Measurements from ENCODE around the gene NOP10. TPM values are rescaled to one million over a fixed set of nuclear protein-coding genes. Genes with fewer than 3 reads are reported as not detected.
"Not testable (repeated sequence)": the region's sequence is repeated elsewhere in the genome, so short reads cannot be mapped to it uniquely, and the experiment has no call there.

NOP10 gene
- 193 and 216 TPM in 2 replicates for total RNA-seq

DNA sequence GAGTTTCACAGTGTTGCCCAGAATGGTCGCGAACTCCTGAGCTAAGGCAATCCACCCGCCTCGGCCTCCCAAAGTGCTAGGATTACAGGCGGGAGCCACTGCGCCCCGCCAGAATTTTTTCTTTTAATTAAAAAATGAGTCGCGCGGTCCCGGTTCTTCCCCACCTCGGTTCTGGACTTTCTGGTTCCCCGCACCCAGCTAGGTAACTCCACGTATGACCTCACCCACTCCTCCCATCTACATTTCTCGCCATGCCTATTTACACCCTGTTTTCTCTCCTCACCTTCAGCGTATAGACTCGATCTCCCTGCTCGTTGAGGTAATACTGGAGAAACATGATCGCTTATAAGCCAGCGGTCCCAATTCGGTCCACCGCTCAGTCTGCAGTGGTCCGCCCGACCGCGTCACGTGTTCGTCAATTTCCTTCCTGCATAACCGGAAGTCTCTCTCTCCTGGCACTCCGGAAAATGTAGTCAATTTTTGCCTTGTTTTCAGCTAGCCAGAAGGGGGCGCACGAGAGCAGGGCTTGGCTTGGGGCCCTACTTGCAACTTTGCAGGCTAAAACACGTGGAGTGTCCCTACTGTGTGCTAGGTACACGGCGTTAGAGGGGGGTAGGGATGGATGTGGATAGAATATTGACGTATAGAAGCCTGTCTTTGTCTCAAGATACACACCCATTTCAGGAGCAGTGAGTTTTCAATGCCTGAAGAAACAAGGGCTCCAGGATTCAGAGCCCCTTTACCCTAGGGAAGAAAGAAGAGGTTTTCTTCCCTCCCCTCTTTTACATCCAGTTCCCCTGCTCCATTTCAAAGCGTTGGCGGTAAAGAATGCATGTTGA lies at the start of gene NOP10, which contains the start of gene NUTM1:
TSS of gene NOP10 (minus strand) at position 400 of the 839 bp plus-strand sequence. CDS start at position 337, 63 bp downstream.
TSS of gene NUTM1 (plus strand) at position 579 of the 839 bp plus-strand sequence. CDS start 382 bp downstream, outside the sequence.
- peaks cover 3% of the 10 kb centered on the region for H4K20me1 ChIP-seq (ENCODE audit: insufficient read depth, low read length)
- peaks cover 3% of the 10 kb centered on the region for H3K4me1 ChIP-seq (ENCODE audit: insufficient read depth, low read length)
- peak within 1 kb of the TSS; percentile 99 for H2AFZ ChIP-seq (ENCODE audit: low read length)
- DNase-seq (ENCODE audit: insufficient read length, low spot score, missing footprints), result peak; percentile 94
- H3K9me3 ChIP-seq (ENCODE audit: low read depth, low read length), result no peaks in the 10 kb centered on the region
- peak within 1 kb of the TSS; percentile 96 for H3K4me3 ChIP-seq (ENCODE audit: insufficient read depth, low read length)
- H3K4me2 ChIP-seq (ENCODE audit: insufficient read depth, low read length), result peak within 1 kb of the TSS; percentile 76
- peaks cover 34% of the 10 kb centered on the region for H3K79me2 ChIP-seq (ENCODE audit: insufficient read depth, low read length)
- TF ChIP-seq, protein P1, sequence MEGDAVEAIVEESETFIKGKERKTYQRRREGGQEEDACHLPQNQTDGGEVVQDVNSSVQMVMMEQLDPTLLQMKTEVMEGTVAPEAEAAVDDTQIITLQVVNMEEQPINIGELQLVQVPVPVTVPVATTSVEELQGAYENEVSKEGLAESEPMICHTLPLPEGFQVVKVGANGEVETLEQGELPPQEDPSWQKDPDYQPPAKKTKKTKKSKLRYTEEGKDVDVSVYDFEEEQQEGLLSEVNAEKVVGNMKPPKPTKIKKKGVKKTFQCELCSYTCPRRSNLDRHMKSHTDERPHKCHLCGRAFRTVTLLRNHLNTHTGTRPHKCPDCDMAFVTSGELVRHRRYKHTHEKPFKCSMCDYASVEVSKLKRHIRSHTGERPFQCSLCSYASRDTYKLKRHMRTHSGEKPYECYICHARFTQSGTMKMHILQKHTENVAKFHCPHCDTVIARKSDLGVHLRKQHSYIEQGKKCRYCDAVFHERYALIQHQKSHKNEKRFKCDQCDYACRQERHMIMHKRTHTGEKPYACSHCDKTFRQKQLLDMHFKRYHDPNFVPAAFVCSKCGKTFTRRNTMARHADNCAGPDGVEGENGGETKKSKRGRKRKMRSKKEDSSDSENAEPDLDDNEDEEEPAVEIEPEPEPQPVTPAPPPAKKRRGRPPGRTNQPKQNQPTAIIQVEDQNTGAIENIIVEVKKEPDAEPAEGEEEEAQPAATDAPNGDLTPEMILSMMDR (IDR thresholded peaks at IDR 0.05; ENCODE audit: extremely low read depth, low read depth, low read length), result peak; percentile 100
- peak within 1 kb of the TSS; percentile 90 for H3K27ac ChIP-seq (ENCODE audit: low read depth, low read length)
- H3K27me3 ChIP-seq (ENCODE audit: insufficient read depth, low read length), result no peaks in the 10 kb centered on the region
- peaks cover 22% of the 10 kb centered on the region for H3K36me3 ChIP-seq (ENCODE audit: insufficient read depth, low read length)

DNA sequence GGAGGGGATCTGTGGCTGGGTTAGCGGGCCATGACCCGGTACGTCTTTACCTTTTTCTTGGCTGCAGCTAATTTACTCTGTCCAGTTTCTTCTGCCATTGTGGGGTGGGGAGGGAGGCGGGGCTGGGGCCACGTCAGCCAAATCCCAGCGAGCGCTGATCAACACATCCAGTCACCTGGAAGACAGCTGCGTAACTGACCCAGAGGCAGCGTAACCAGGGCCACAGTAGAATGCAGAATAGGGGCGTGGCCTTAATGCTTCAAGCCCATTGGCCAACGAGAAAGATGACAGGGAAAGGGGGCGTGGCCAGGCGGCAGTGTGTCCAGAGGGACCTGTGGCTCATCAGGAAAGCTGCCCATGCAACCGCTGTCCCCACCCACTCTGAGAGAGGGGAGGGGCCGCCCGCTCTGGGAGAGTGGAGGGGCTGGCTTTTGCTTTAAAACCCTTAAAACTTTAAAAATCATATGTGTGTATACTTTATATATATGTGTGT lies 46.7 kb upstream of the NOP10 start:
- H2AFZ ChIP-seq (ENCODE audit: low read length); H3K4me2 ChIP-seq (ENCODE audit: insufficient read depth, low read length); H3K9me3 ChIP-seq (ENCODE audit: low read depth, low read length); H3K27ac ChIP-seq (ENCODE audit: low read depth, low read length); H3K79me2 ChIP-seq (ENCODE audit: insufficient read depth, low read length); H3K4me3 ChIP-seq (ENCODE audit: insufficient read depth, low read length); DNase-seq (ENCODE audit: insufficient read length, low spot score, missing footprints); H3K4me1 ChIP-seq (ENCODE audit: insufficient read depth, low read length); H3K36me3 ChIP-seq (ENCODE audit: insufficient read depth, low read length); H4K20me1 ChIP-seq (ENCODE audit: insufficient read depth, low read length); H3K27me3 ChIP-seq (ENCODE audit: insufficient read depth, low read length): not testable (repeated sequence)

DNA sequence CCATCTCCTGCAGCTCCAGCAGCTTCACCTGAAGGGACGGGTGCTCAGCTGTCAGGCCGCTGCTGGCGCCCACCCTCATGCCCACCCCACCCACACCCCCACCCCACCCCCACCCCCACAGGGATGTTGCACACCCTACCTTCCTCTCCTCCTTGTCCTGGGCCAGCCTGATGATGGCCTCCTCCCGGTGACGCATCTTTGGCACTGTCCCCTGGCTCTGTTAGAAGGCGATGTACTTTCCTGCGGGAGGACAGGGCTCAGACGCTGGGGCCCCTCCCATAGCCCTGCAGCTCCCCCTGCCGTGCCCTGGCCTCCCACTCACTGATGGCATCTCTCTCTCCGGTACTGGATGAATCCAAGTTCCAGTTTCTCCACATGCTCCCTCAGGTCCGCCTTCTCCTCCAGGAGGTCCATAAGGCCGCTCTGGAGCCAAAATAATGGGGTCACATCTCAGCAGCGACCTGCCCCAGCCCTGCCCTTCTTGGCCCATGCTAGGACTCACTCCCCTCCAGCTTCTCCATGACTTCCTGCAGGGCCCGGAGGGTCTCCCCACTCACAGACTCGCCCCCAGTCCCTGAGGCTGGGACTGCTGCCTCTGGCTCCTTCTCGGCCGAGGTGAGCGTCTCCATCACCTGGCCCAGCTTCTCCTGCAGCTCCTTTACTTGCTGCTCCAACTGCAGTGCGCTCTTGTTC lies 39.0 kb upstream of the NOP10 start:
- H2AFZ ChIP-seq (ENCODE audit: low read length); H3K27ac ChIP-seq (ENCODE audit: low read depth, low read length); H3K9me3 ChIP-seq (ENCODE audit: low read depth, low read length); H3K4me1 ChIP-seq (ENCODE audit: insufficient read depth, low read length); H3K27me3 ChIP-seq (ENCODE audit: insufficient read depth, low read length); H3K4me3 ChIP-seq (ENCODE audit: insufficient read depth, low read length); H3K36me3 ChIP-seq (ENCODE audit: insufficient read depth, low read length); DNase-seq (ENCODE audit: insufficient read length, low spot score, missing footprints); H3K4me2 ChIP-seq (ENCODE audit: insufficient read depth, low read length); H4K20me1 ChIP-seq (ENCODE audit: insufficient read depth, low read length); H3K79me2 ChIP-seq (ENCODE audit: insufficient read depth, low read length): not testable (repeated sequence)

DNA sequence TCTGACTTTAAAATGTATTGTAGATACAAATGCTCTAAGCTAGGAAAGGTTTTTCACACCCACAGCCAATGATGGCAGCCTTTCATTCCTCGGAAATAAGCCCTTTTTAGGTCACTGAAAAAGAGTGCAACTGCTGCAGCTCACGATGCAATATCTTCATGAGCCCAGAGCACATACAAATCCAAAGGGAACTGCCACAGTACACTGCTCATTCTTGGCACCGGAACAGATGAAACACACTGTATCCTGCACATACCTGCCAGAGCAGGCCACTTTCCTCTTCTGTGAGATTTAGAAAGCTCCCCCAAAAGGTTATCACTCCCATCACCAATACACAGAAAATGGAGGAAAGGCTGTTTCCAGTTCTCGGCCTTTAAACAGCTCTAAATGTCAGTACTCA lies 37.6 kb upstream of the NOP10 start:
- not testable (repeated sequence) for H3K9me3 ChIP-seq (ENCODE audit: low read depth, low read length); H4K20me1 ChIP-seq (ENCODE audit: insufficient read depth, low read length); H3K27ac ChIP-seq (ENCODE audit: low read depth, low read length); H3K79me2 ChIP-seq (ENCODE audit: insufficient read depth, low read length); H2AFZ ChIP-seq (ENCODE audit: low read length); H3K36me3 ChIP-seq (ENCODE audit: insufficient read depth, low read length); H3K4me2 ChIP-seq (ENCODE audit: insufficient read depth, low read length); H3K4me3 ChIP-seq (ENCODE audit: insufficient read depth, low read length); DNase-seq (ENCODE audit: insufficient read length, low spot score, missing footprints); H3K27me3 ChIP-seq (ENCODE audit: insufficient read depth, low read length); H3K4me1 ChIP-seq (ENCODE audit: insufficient read depth, low read length)

DNA sequence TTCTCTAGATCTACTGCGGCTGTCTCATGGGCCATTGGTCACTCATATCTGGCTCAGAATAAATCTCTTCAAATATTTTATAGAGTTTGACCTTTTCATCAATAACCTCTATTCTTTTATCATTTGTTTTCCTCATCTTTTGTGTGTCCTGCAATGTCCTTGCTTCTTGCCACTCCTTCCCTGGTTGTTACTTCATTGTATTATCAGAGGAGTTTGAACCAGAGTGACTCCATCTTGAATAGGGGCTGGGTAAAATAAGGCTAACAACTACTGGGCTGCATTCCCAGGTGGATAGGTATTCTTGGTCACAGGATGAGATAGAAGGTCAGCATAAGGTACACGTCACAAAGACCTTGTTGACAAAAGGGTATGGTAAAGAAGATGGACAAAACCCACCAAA lies 33.9 kb upstream of the NOP10 start:
- no peak overlapping the region for H2AFZ ChIP-seq (ENCODE audit: low read length)
- no peaks in the 10 kb centered on the region for H3K36me3 ChIP-seq (ENCODE audit: insufficient read depth, low read length)
- H3K9me3 ChIP-seq (ENCODE audit: low read depth, low read length), result no peaks in the 10 kb centered on the region
- H3K27ac ChIP-seq (ENCODE audit: low read depth, low read length), result no peak overlapping the region
- no peaks in the 10 kb centered on the region for H3K4me1 ChIP-seq (ENCODE audit: insufficient read depth, low read length)
- no peak for DNase-seq (ENCODE audit: insufficient read length, low spot score, missing footprints)
- no peaks in the 10 kb centered on the region for H4K20me1 ChIP-seq (ENCODE audit: insufficient read depth, low read length)
- H3K79me2 ChIP-seq (ENCODE audit: insufficient read depth, low read length), result no peaks in the 10 kb centered on the region
- no peak overlapping the region for H3K4me2 ChIP-seq (ENCODE audit: insufficient read depth, low read length)
- TF ChIP-seq, protein P1 (IDR thresholded peaks at IDR 0.05; ENCODE audit: extremely low read depth, low read depth, low read length), result no peak
- no peaks in the 10 kb centered on the region for H3K27me3 ChIP-seq (ENCODE audit: insufficient read depth, low read length)
- no peak overlapping the region for H3K4me3 ChIP-seq (ENCODE audit: insufficient read depth, low read length)

DNA sequence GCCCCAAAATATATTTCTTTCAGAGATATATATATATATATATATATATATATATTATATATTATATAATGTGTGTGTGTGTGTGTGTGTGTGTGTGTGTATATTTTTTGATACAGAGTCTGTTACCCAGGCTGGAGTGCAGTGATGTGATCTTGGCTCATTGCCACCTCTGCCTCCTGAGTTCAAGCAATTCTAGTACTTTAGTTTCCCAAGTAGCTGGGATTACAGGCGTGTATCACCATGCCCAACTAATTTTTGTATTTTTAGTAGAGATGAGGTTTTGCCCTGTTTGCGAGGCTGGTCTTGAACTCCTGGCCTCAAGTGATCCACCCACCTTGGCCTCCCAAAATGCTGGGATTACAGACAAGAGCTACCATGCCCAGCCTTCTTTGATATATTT lies 32.6 kb upstream of the NOP10 start:
- not testable (repeated sequence) for H3K4me1 ChIP-seq (ENCODE audit: insufficient read depth, low read length); H3K27ac ChIP-seq (ENCODE audit: low read depth, low read length); H3K79me2 ChIP-seq (ENCODE audit: insufficient read depth, low read length)

More for the DNA sequence above, 32.6 kb upstream of the NOP10 start:
- H3K36me3 ChIP-seq (ENCODE audit: insufficient read depth, low read length); H3K4me3 ChIP-seq (ENCODE audit: insufficient read depth, low read length); H2AFZ ChIP-seq (ENCODE audit: low read length); H4K20me1 ChIP-seq (ENCODE audit: insufficient read depth, low read length); H3K27me3 ChIP-seq (ENCODE audit: insufficient read depth, low read length); DNase-seq (ENCODE audit: insufficient read length, low spot score, missing footprints); H3K9me3 ChIP-seq (ENCODE audit: low read depth, low read length); H3K4me2 ChIP-seq (ENCODE audit: insufficient read depth, low read length): not testable (repeated sequence)

Measured in osteoblast (primary cell).